Hematopoietic multipotent progenitor cell treated with erythropoietin and hydrocortisone succinate and interleukin-3 and kit ligand, for 8 days (in vitro differentiated cells): ENCODE data around the gene RAB15.

Source experiments
- DNase-seq: peaks from one replicate; pipeline ENCODE4 v3.0.0-alpha.2; 2015

RAB15 gene

DNA sequence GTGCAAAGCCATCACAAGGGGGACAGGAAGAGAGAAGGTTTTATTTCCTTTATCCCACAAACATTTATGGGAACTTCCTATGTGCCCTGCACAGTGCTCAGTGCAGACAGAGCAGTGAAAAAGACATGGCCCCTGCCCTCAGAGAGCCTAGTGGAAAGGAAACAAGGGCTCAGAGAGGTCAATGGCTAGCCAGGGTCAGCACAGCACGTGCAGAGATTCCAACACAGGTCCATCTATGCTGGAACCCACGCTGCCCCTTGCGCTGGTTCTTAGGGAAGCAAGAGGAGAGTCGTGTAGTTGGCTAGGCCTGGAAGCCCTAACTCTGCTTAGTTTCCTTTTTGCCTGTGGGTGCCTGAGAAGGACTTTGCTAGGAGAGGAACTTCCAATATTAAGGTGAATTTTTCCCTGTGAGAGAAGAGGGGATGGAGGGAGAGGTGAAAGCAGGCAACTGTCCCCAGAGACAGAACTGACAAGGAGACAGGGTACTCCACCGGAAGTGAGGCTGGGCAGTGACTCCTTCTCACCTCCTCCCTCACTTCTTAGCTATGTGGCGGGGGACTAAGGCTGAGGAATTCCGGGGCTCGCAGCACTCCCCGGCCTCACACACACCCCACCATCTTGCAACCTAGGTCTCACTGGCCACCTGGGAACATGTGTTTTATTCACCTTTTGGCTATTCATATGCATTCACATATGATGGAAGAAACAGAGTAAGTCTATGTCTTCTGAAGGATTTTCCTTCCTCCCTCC is 17.5 kb downstream of the RAB15 start:
- DNase-seq: no peak

DNA sequence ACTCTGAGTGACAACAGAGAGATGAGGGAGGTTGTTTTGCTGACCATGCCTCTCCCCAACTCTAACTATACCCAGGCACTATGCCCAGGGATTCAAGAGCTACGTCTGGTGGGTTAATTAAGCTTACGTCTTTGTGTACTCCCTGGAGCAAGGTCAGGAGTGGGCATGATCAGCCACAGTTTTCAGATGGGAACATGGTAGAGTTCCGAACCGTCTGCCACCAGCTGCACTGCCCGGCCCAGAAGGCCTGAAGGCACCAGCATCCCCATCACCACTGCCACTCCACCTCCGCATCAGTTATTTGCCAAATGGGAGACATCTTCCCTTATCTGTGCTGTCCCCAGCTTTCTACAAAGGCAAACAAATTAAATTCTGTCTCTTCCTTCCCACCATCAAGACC is 18.5 kb downstream of the RAB15 start:
- no peak for DNase-seq

DNA sequence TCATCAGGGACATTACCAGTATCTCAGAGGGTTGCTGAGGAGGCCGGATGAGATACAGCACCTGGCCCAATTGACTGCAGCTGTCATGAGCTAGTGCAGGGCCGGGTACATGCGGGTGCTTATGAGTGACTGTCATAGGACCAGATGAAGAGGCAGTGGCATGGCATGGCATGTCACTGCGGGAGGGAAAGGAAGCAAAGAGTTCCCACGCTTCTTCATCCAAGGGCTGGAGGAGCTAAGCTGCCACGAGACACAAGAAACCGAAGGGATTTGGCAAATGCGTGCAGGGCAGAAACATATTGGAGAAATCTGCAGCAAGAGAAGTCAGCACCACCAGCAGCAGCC is 18.9 kb downstream of the RAB15 start:
- DNase-seq: no peak

DNA sequence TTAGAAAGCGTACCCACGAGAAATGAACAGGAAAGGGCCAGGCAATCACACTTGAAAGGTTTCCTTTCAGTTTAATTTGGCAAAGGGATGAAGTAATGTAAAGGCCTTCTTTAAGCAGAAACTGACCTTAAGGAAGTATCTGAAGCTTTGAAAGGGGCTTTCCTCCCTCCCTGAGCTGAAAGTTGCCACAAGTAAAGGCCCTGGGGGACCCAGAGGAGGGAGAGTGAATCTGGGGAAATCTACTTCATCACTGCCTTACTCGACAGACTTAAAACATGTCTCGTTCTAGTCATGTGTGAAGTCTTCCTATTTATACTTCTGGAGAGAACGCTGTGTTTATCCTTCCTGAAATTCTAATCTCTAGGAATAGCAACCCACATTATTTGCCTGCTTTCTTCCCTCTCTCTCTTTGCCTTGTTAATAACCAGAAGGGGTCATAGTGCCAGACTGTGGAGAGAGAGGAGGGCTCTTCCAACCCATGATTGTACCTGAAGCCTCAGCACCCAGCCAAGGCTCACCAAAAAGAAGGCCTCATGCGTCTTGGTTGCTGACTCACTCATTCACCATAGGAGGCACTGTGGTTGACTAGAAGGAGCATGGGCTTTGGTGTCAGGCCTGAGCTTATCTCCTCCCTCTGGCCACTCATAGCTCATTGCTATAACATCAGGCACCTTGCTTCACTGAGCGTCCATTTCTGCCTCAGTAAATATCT is 19.4 kb downstream of the RAB15 start:
- peak; percentile 64 for DNase-seq

DNA sequence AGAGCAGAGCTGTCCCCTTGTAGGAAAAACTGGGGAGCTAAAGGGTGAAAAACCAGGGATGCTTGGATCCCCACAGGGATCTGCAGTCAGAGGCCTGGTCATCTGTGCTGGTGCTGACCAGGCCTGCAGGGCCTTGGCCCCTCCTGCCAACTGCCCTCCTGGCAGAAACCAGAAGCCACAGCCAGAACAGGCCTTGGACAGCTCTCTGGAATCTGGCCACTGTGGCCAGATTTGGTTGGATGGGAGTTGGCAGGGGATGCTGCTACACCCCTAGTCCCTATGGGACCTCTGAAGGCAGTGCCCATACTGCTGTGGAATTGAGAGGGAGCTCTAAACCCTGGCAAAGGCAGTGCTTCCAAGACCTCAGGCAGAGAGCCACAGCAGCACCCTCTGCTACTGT is 20.4 kb downstream of the RAB15 start:
- DNase-seq: no peak

DNA sequence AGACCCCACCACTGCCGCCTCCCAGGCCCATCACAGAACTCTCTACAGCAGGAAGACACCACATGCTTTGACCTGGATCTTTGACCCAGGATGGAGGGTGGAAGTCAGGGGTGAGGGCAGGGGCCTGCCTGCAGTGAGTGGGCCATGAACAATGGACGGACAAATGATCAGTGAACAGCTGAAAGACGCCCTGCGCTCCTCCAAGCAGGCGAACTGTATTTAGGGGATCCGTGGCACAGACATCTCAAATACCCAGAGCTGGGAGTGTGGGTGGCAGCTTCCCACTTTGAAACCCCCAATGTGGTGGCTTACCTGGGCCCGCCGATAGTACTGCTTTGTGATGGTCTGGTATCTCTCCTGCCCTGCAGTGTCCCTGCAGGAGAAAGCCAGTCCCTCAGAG is 20.8 kb downstream of the RAB15 start:
- no peak for DNase-seq

DNA sequence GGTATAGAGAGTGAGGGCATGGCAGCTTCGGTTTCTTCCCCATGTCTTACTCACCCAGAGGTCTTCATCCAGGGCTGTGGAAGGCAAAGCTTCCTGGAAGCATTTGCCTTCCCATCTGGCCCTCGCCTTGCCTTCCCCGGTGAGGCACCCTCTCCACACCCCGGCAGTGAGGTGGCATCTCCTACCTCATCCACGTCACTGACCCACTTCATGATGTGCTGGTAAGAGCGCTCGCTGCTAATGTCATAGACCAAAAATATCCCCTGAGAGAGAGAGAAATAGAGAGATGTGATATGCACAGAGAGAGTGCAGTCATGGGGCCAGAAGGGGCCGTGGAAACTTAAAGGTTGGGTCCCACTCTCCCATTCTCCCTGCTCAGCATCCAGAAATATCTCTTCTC is 21.2 kb downstream of the RAB15 start:
- no peak for DNase-seq

DNA sequence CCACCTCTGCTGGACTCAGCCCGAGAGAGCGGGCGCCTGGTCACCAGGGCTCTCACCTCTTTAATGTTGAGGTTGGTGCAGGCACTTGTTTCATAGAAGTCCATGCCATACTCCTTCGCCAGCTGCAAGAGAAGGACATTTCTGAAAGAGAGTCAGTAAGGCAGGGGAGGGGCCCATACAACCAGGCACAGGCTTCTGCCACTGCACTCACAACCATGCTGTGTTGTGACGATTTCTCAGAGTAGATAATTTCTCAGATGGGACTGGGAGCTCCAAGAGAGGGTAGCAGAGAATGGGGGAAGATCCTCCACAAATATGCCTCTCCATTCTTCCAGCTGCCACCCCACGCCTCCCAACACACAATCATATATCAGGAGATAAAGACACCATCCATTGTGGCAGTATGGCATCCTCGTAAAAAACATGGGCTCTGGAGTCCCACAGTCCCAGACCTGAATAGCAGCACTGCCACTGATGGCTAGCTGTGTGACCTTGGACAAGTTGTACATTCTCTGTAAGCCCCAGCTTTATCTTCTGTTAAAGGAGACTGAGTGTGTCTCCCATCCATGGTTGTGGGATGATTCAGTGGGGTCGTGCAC is 23.4 kb downstream of the RAB15 start:
- DNase-seq: no peak

DNA sequence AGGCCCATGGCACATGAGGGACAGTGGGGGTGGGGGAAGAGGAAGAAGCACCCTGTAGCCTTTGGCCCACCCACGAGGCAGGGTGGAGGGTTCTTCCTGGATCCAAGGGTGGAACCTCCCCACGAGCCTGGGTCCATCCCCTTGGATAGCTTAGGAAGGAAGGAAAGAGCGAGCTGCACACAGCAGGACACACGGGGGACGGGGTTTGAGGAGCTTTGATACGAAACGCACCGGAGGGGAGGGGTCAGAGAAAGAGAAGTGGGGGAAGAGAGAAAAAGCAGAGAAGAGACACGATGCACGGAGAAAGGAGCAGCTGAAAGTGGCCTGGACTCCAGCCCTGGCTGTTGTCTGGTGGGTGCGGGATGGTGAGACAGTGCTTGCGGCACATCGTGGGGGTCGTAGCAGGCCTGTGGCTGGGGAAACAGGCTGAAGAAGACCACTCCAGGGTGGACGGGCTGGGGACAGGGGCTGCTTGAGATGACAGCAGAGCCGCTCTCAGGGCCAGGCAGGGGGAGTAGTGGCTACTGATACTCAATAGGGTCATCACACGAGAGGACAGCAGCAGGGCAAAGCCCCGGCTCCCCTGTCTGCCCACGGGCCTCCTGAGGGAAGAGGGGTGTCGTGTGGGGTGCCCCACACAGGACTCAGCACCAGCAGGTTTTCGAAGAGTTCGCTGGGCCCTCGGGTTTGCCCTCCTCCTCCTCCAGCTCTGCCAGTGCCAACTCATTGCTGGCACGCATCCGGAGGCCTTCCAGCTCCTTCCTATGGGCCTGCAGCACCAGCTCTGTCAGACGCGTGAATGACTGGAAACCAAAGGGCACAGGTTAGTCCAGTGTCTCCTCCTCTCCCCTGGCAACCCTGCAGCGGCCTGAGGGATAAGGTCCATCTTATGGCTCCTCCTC is 24.2 kb downstream of the RAB15 start:
- DNase-seq: no peak

DNA sequence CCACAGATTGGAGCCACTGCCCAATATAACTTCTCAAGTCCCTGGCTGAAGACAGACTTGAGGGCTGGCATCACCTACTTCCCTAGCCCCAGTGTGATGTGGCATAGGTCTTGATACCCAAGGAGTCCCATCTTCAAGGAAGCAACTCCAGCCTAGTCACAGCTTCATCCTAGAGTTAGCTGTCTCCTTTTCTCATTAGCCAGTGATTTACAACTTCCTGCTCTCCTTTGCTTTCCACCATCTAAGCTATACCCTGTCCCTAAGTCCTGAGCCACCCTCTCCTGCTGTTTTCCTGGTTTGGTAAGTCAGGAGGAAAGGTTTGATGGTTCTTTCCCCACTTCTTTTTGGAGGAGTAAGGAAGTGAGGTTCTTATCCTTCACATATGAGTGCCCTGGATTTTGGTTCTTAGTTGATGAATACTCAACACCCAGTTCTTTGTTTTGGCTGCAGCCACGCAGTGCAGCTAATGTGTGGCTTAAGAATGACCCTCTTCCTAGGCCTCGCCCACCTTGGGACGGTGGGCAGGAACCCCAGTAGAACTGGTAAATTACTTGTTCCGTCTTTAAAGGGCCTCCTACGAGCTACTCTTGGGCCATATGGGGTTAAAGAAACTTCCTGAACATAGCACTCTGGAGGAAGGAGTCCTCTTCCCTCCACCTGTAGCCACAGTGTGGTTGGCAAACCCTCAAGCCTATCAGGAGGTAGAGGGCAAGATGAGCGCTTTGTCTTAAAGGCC is 25.7 kb downstream of the RAB15 start:
- DNase-seq: no peak

DNA sequence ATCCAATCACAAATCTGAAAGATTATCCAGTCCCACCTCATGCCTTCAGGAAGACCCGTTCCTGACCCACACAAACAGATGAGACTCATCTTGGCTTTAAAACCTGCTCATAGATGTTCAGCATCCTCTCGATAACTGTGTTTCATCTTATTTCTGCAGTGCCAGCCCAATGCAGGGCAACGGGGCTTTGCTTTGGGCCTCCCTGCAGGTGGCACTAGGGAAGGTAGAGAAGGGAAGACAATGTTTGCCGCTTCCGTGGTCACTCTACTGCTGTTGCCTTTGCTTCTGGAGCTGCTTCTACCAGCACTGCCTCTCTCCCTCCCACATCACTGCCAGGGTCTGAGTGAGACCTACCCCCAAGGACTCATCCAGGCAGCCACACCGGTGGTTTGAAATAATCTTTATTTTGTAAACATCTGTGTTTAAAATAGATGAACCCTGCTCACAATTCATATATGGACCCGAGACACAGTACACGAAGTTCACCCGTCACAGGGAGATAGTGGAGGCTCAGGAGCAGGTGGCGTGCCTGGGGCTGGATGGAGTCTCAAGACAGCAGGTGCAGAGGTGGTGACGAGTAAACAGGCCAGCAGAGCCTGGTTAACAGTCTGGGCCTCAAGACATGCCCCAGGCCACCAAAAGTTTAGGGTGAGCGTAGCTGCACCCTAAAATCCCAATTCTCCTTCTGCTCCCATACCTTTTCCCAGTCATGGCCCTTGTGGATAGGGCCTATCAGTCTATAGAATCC is 26.5 kb downstream of the RAB15 start:
- DNase-seq: no peak

DNA sequence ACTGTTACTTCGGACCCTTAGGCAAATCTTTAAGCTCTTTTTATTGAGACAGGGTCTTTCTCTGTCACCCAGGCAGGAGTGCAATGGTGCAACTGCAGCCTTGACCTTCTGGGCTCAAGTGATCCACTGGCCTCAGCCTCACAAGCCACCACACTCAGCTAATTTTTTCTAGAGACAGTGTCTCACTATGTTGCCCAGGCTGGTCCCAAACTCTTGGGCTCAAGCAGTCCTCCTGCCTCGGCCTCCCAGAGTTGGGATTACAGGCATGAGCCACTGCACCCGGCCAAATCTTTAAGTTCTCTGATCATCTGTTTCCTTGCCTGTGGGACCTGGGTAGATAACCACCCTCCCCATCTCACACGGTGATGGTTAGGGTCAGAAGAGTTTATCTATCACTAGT is 27.3 kb downstream of the RAB15 start:
- no peak for DNase-seq

DNA sequence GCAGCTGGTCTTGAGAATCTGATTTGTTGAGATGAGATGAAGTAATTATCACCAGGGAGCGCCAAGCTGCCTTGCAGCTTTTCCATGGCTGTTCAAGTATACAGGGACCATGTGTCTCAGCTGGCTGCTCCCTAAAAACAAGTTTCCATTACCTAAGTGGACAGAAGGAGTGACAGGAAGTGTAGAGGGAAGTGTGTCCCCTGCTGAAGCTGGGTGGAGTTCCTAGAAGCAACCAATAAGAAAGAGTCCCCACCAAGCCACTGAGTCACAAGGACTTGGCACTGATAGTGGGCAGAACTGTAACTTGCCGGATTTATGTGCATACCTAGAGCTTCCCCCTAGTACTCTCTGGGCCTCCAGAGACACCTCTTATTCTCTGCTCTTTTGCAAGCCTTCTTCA is 28.1 kb downstream of the RAB15 start:
- no peak for DNase-seq

DNA sequence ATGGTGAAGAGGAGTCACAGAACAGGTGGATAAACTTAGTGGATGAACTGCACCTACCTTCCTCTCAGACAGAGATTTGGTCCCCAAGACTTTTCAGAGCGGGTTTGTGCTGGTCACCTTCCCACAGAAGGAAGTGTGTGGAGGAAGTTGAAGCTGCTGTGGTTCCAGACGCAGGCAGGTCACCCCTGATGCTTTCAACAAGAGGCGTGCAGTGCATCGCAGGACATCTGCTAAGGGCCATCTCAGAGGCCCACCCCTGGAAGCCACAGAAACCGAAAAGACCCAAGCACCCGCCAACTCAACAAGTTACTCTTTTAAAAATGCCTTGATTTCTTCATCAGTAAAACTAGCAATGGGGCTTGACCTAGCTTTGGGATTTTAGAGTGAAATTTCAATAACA is 28.6 kb downstream of the RAB15 start:
- DNase-seq: no peak

DNA sequence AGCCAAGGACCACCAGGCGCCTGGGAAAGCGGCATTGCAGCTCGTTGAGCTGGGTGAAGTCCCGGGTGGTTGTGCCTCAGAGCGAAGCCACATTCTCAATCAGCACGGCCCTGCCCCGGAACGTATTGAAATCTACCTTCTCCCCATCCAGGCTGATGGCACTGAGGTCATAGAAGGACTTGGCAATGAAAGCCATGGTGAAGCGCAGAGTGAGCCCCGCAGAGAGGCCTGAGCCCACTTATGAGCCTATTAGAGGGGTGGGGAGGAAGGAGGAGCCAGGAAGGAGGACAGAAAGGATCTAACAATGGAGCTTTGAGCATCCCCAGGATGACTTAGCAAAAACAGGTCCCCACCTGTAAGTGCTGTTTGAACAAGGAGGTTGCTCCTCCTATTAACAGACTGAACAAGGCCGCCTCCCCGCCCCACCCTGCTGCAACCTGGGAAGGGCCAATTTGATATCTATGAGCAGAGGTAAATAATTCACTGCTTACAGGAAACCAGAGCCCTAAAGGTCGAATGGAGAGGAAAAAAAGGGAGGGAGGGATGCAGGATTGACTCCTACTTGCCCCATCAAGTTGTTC is 29.5 kb downstream of the RAB15 start, which contains the start of gene GPX2:
TSS of gene GPX2 (minus strand) at position 215 of the 581 bp plus-strand sequence. CDS start at position 196, 19 bp downstream.
- no peak for DNase-seq

DNA sequence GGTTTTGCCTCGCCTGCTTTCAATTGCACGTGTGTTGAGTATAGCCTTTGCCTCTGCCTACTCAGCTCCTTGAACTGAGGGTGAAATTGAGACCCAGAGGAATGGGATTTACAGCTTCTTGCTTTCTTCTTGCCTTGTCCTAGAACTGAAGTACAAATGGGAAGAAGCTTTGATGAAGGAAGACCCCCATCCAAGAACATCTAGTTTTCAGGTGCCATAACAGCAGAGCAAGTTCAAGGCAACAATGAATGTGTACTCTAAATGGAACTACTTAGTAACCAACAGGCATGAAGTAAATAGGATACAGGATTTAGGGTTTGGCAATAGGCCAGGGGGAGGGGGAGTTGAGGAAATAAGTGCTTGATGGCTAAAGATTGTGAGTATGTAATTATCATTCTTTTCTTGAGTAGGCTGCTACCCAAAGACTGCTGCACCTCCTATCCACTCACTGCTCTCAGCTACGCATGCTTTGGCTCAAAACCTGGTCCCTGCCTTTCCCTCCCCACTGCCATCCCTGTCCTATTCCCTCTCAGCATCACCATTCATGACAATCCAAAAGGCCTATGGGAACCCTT is 31.7 kb downstream of the RAB15 start:
- DNase-seq: no peak

DNA sequence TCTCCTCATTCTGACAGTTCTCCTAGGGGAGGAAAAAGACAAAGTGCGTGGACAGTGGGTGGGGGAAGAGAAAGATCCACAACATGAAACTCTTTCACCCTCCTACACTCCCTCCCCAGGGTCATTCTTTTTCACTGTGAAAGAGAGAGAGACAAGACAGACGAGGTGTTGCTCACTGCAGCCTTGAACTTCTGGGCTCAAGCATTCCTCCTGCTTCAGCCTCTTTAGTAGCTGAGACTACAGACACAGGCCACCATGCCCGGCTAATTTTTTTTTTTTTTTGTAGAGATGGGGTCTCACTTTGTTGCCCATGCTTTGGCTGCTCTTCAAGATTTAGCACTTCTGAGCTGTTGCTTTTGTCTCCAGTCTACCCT is 32.3 kb downstream of the RAB15 start:
- no peak for DNase-seq

DNA sequence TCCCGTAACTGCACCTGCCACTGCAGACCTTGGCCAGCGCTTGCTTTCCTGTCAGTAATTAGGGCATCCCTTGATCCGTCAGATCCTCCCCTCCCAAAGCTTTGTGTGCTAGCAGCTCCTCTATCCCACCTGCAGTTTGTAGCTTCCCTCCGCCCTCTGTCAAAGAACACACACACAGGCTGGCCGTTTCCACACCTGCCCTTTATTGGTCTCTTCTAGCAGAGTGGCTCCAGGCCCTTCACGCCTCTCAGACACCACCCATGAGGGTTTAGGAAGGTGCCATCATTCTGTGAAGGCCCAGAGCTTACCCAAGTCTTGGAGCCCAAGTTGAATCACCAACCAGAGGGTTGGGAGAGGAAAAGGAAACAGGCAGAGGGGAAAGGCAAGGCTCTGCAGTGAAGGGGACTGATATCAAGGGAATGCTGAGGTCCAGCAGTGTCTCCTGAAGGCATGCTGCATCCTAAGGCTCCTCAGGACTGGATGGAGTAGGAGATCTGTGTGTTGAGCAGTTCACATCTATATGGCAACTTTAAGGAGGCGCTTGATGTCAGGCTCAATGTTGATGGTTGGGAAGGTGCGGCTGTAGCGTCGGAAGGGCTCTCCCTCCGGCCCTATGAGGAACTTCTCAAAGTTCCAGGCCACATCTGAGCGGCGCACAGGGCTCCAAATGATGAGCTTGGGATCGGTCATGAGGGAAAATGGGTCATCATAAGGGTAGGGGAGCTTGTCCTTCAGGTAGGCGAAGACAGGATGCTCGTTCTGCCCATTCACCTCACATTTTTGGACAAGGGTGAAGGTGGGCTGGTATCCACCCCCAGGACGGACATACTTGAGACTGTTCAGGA is 32.9 kb downstream of the RAB15 start:
- no peak for DNase-seq

DNA sequence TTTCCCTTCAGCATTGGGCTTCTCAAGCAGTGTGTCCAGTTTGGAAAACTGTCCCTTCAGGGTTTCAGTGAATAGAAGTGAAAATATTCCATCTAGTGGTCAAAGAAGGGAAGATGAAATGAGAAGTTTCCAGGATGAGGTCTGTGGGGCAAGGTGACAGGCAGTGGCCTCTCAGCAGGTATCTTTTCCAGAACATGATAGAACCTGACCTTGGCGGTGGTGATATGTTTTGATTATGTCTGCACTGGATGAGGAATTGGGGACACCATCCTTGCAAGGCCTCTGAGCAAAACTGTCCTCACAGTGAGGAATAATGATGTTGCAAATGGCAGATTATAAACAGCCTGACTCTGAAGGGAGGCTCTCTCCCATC is 34.3 kb downstream of the RAB15 start:
- no peak for DNase-seq

DNA sequence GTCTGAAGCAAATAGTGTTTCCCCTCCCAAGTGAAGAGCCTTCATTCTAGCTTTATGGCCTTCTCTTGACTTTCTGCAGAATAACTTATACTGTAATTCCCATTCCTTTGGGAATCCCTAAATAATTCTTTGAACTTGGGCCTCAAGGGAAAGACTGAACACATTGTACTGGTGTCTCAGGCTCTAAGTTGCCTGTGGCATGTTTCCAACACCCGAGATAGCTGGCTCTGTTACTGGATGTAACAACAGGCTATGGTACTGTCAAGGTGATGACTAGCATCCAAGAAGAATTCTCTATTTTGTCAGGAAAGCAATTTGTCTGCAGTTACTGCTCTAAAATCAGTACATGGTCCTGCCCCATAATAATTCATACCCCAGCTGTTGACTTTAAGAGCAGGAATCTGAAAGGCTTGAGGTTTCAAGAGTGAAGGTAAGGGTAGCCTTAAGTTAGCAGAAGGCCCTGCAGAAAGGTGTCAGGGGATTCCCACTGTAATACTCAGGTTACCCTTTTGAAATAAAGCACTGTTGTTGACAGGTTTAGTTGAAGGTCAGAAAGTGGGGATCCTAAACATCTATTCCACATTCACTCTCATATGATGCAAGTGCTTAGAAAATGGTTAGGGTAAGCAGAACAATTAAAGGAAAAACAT is 34.8 kb downstream of the RAB15 start:
- DNase-seq: no peak
